Sigmoid colon (tissue), 7 donors: ENCODE measurements around the gene TMEM52. TPM values are rescaled to one million over a fixed set of nuclear protein-coding genes. Genes with fewer than 3 reads are reported as not detected.

Experiments used
- DNase-seq: peaks from one replicate; pipeline ENCODE4 v3.0.0-alpha.2; 2019
- H3K27ac ChIP-seq, 4 donors: fragments of 200-600 bp; sonication (generic); one replicate each; pipeline ENCODE4 v1.5.1; 2016 to 2019; ENCODE audit warnings: mild to moderate bottlenecking in 1 of 4
- H3K27me3 ChIP-seq, 3 donors: fragments of 200-600 bp; sonication (generic); one replicate each; pipeline ENCODE4 v1.5.1; 2019; ENCODE audit warnings: mild to moderate bottlenecking in 1 of 3
- H3K36me3 ChIP-seq, 4 donors: fragments of 200-600 bp; sonication (generic); one replicate each; pipeline ENCODE4 v1.5.1; 2016 to 2019
- H3K4me1 ChIP-seq, 4 donors: fragments of 200-600 bp; sonication (generic); one replicate each; pipeline ENCODE4 v1.5.1; 2017 to 2019
- H3K4me3 ChIP-seq, 4 donors: fragments of 200-600 bp; sonication (generic); one replicate each; pipeline ENCODE4 v1.5.1; 2017 to 2019; ENCODE audit warnings: mild to moderate bottlenecking in 2 of 4, moderate library complexity in 1 of 4
- H3K9me3 ChIP-seq, 4 donors: fragments of 200-600 bp in 3 of 4; sonication (generic) in 3 of 4; one replicate each; pipeline versions ENCODE4 v1.5.1 to v1.6.1; 2013 to 2019
- EP300 ChIP-seq, 4 donors: sonication (generic); formaldehyde crosslinking; IDR thresholded peaks; one replicate each; pipeline ENCODE4 v1.6.1; 2017; ENCODE audit warnings: antibody characterized with exemption in 4 of 4
- POLR2A ChIP-seq, 2 donors: fragments of 450-650 bp; IDR thresholded peaks; one replicate each; pipeline ENCODE4 v1.6.1; 2016; ENCODE audit warnings: antibody characterized with exemption in 2 of 2, mild to moderate bottlenecking in 2 of 2, moderate library complexity in 2 of 2
- POLR2AphosphoS5 ChIP-seq, 4 donors: sonication (generic); formaldehyde crosslinking; IDR thresholded peaks; one replicate each; pipeline ENCODE4 v1.6.1; 2017; ENCODE audit warnings: antibody characterized with exemption in 4 of 4
- WGBS, 2 donors: extraction: QIAGEN DNeasy Blood & Tissue Kit; methylation state at CpG; one replicate each; pipeline ENCODE4 v1.1.7; 2013; 5-methylcytosine and 5-hydroxymethylcytosine counted together
- intact Hi-C: fragments of 100-400 bp; cut with DNase I; formaldehyde crosslinking; loops from one replicate; pipeline ENCODE4 v1.15.1; 2023
- polyA plus RNA-seq, 3 donors: library from polyadenylated mRNA; stranded (reverse); fragments of 200-250 nt; gene quantifications; one replicate each; pipeline ENCODE4 v1.2.3, GENCODE V29; 2013
- total RNA-seq, 4 donors: library from RNA; depleted of rRNA; stranded (reverse); fragments of >200 nt; gene quantifications; one replicate each; pipeline ENCODE4 v1.1.0, GENCODE V29; 2016
- TF ChIP-seq, protein P1 (sequence below), 4 experiments: fragments of 450-650 bp in 3 of 4; fragments of 200-600 bp in 1 of 4; IDR thresholded peaks; one replicate each; pipeline ENCODE4 v1.5.1; 2016 to 2019; ENCODE audit warnings: antibody characterized with exemption in 4 of 4, mild to moderate bottlenecking in 3 of 4, moderate library complexity in 2 of 4
- donor health status: healthy with polysubstance abuse.
- donor health status: Bipolar disorder and iron deficiency.
- donor health status: healthy.

Gene TMEM52
- total and polyA plus RNA-seq, 7 donors, result 1.1 to 5.5 (median 2.1) TPM; not detected in 2

DNA sequence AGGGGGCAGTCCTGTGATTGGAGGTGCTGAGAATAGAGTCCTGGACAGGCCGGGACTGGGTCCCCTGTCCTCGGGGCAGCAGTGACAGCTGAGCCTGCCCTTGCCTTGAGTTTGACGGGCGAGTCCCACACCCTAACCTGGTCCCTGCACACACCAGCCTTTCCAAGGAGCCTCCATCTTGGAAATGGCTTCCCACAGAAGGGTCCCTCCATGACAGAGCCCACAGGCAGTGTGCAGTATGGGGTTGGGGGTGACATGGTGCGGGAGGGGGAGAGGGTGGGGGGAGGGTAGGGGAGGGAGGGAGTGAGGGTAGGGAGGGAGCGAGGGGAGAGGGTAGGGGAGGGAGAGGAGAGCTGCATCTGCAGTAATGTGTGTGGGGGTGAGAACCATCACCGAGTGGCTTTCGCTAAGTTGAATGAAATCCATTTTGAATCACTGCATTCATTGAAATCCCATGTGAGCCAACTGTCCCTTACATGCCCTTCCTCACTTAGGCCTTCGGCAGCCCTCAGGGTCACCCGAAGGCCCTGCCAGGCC is 10.1 kb upstream of the TMEM52 start:
- WGBS, 2 donors, result 64 to 83% methylated on average over 10 of the region's 10 CpGs
- Histone ChIP-seq H3K9me3 (no peaks in the 10 kb centered on the region), H3K4me3 (no peak overlapping the region), H3K4me1 (no peaks in the 10 kb centered on the region), H3K36me3 (no peaks in the 10 kb centered on the region), H3K27me3 (peaks cover 0 to 8% (median 0%) of the 10 kb centered on the region in 3 donors), H3K27ac (no peak overlapping the region)
- DNase-seq, result no peak
- intact Hi-C loops, result no loop called here
- TF ChIP-seq POLR2AphosphoS5 (IDR thresholded peaks at IDR 0.05) (no peak), POLR2A (IDR thresholded peaks at IDR 0.05) (no peak), EP300 (IDR thresholded peaks at IDR 0.05) (no peak)
- TF ChIP-seq, protein P1, sequence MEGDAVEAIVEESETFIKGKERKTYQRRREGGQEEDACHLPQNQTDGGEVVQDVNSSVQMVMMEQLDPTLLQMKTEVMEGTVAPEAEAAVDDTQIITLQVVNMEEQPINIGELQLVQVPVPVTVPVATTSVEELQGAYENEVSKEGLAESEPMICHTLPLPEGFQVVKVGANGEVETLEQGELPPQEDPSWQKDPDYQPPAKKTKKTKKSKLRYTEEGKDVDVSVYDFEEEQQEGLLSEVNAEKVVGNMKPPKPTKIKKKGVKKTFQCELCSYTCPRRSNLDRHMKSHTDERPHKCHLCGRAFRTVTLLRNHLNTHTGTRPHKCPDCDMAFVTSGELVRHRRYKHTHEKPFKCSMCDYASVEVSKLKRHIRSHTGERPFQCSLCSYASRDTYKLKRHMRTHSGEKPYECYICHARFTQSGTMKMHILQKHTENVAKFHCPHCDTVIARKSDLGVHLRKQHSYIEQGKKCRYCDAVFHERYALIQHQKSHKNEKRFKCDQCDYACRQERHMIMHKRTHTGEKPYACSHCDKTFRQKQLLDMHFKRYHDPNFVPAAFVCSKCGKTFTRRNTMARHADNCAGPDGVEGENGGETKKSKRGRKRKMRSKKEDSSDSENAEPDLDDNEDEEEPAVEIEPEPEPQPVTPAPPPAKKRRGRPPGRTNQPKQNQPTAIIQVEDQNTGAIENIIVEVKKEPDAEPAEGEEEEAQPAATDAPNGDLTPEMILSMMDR (IDR thresholded peaks at IDR 0.05), result no peak

DNA sequence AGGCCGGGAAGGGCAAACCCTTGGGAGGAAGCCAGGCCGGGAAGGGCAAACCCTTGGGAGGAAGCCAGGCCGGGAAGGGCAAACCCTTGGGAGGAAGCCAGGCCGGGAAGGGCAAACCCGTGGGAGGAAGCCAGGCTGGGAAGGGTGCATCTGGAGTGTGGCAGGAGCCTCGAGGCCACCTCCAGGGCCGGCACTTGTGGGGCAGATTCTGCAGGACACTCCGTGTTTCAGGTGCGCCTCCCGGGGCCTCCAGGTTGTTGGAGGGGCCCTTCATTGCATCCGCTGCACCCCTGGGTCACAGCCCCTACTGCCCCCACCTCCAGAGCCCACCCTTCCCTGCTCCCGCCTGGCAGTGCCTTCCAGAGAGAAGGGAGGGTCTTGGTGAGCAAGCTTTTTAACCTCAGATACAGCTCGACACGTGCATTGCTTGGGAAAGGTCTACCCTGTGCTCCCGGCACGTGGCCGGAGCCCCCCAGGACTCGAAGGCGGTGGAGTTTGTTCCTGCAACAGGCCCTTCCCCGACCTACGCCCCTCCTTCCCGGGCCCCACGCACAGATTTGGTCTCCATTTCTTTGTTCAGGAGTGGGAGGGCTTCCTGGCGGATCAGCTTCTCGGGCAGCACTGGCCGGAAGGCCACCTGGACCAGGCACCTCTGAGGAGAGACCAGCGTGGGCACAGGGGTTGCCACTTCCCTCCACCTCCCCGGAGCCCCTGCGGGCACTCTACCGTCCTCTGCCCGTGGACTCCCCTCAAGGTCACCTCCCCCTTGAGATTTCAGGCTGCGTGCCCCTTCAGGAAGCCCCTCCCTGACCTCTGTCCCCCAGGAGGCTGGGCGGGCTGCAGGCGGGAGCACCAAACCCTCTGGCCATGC is 9.4 kb upstream of the TMEM52 start:
- intact Hi-C loops, result no loop called here
- Histone ChIP-seq H3K27ac (no peak overlapping the region), H3K4me1 (no peaks in the 10 kb centered on the region), H3K9me3 (no peaks in the 10 kb centered on the region), H3K36me3 (no peaks in the 10 kb centered on the region), H3K27me3 (peaks cover 0 to 2% (median 0%) of the 10 kb centered on the region in 3 donors), H3K4me3 (no peak overlapping the region)
- no peak for DNase-seq
- TF ChIP-seq POLR2AphosphoS5 (IDR thresholded peaks at IDR 0.05) (no peak), EP300 (IDR thresholded peaks at IDR 0.05) (no peak), POLR2A (IDR thresholded peaks at IDR 0.05) (no peak)
- TF ChIP-seq, protein P1 (IDR thresholded peaks at IDR 0.05), result no peak
- WGBS, 2 donors, result 69 to 80% methylated on average over 33 of the region's 34 CpGs

DNA sequence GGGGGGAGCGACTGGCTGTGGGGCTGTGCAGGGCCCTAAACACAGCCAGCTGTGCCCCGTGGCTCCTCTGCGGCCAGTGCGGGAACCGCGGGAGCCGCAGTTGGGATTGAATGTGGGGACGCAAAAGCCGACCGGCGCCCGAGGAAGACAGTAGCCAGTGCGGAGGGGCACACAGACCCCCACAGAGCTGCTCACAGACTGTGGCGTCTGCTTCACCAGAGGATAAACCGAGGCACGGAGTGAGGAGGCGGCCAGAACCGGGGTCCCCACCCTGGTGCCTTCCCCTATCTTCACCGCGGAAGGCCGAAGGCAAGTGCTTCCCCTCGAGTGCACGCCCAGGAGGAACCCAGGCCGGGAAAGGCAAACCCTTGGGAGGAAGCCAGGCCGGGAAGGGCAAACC is 8.7 kb upstream of the TMEM52 start:
- H3K4me1 ChIP-seq, result no peaks in the 10 kb centered on the region
- TF ChIP-seq POLR2AphosphoS5 (IDR thresholded peaks at IDR 0.05) (no peak), POLR2A (IDR thresholded peaks at IDR 0.05) (no peak), EP300 (IDR thresholded peaks at IDR 0.05) (no peak)
- TF ChIP-seq, protein P1 (IDR thresholded peaks at IDR 0.05), result no peak
- H3K4me3 ChIP-seq, result no peak overlapping the region
- intact Hi-C loops, result no loop called here
- H3K27me3 ChIP-seq, result no peaks in the 10 kb centered on the region
- no peaks in the 10 kb centered on the region for H3K9me3 ChIP-seq
- WGBS, 2 donors, result 73 to 85% methylated on average over 25 of the region's 25 CpGs
- no peak overlapping the region for H3K27ac ChIP-seq
- no peaks in the 10 kb centered on the region for H3K36me3 ChIP-seq
- no peak for DNase-seq

DNA sequence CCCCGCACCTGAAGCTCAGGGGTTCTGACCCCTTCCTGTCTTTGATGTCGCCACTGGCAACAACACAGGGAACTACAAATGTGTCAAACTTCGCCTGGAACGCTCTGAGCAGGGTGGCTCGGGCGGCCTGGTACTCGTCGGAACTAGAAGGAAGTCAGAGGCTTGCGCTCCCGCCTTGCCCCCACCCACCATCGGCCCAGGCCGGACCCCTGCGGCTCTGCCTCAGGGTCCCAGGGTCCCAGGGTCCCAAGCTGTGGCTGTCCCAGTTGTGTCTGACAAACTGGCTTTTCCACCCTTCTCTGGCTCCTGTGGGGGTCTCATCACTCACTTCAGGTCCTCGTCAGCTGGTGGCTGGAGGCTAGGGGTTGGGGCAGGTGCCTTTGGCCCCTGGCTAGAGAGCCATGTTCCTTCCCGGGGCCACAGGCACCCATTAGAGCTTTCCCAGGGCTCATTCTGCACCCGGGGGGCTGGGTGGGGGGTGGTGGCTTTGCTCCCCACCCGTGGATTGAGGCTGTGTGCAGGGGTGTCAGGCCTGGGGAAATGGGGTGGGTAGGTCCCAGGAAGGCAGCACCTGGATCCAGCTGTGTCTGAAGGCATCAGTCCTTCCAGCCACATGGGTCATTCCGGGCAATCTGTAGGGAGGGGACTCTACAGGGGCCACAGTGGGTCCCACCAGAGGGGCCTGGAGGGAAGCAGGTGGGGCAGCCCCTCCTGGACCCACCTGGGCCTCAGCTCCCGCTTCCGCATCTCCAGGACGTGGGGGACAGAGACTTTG is 8.0 kb upstream of the TMEM52 start:
- DNase-seq, result no peak
- 75 to 84% methylated on average over 21 of the region's 21 CpGs for WGBS, 2 donors
- intact Hi-C loops, result no loop called here
- Histone ChIP-seq H3K27me3 (no peaks in the 10 kb centered on the region), H3K9me3 (no peaks in the 10 kb centered on the region), H3K36me3 (no peaks in the 10 kb centered on the region), H3K4me1 (no peaks in the 10 kb centered on the region), H3K4me3 (no peak overlapping the region), H3K27ac (no peak overlapping the region)
- TF ChIP-seq POLR2A (IDR thresholded peaks at IDR 0.05) (no peak), POLR2AphosphoS5 (IDR thresholded peaks at IDR 0.05) (no peak), EP300 (IDR thresholded peaks at IDR 0.05) (no peak)
- TF ChIP-seq, protein P1 (IDR thresholded peaks at IDR 0.05), result no peak
